AML-193 (cell line): Measurements from ENCODE around the gene HACD2.
A peak's percentile ranks its signal among the peaks of the same experiment; 100 is the strongest.

Source experiments
- DNase-seq, 2 experiments: peaks; one replicate each; lab custom pipeline; 2025; lab: John Stamatoyannopoulos, UW

HACD2 gene

GRCh38 chr3:123481722-123482457, 103.0 kb downstream of the HACD2 start:
- DNase-seq = no peak

DNA sequence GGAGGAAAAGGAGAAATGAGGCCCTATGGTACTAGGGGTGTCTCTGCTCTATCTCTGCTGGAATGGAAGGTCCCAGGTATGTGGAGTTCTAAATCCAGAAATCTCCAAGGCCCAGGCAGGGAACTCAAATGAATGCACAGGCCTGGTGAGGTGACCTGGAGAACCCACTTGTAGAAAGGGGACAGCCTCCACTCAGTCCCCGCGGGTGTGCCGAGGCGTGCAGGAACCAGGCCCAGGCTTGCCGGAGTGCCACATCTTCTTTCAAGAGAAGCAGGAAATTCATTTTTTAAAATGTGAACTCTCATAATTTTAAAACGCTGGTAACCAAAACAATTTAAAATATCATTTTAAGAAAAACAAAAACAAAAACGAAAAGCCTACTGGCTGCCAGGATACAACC, 103.8 kb downstream of the HACD2 start:
- no peak for DNase-seq

- DNase-seq = peak in 1 of 2 experiments; percentile 7
These were observed 104.4 kb downstream of the HACD2 start for GRCh38 chr3:123480428-123480827.

DNA sequence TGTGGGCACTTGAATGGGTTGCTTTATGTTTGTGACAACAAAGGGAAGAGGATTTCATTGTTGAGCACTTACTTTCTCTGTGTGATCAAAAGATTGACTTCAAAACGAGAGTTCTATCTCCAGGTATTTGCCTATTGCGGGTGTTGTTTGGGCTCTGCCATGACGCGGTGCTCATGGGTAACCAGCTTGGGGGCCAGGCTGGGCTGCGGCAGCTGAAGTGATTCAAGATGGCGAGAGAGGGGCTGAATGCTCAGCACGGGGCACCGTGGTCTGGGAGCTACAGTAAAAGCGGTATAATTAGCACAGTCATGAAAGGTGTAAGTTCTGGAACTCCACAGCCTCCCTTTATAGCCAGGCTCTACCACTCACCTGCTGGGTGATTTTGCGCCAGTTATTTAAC, 105.0 kb downstream of the HACD2 start:
- no peak for DNase-seq

GRCh38 chr3:123478314-123478713, 106.5 kb downstream of the HACD2 start:
- no peak for DNase-seq

- DNase-seq = no peak
These were observed 107.7 kb downstream of the HACD2 start for GRCh38 chr3:123476967-123477750.

- no peak for DNase-seq
These were observed 109.1 kb downstream of the HACD2 start for GRCh38 chr3:123475786-123476185.

GRCh38 chr3:123471106-123471505, 113.7 kb downstream of the HACD2 start:
- no peak for DNase-seq

DNA sequence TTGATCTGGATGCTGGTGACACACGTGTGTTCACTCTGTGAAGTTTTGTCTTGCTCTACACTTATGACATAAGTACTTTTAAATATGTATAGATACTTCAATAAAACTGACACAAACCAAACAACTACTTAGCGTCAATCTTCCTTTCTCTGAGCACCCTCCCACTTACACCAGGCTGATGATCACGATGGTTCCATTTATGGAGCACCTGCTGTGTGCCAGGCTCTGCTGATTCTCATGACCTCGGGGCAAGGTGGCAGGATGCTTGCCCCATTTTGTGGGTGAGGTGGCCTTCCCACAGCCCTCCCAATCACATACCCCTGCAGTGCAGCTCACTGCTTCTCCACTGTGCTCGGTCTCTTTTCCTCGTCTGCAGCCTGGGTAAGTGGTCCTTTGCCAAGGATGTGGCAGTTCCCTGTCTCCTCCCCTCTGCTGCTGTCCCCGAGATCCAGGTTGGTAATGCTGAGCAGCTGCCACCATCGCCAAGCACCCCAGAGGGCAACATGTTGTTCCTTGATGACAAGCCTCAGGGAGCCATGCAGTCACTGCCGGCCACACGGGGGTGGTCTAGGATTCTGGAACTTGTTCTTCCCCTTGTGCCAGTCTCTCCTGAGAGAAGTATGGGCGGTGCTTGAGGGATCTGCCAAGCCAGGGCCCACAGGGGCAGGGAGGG, 115.4 kb downstream of the HACD2 start:
- DNase-seq = no peak

GRCh38 chr3:123467046-123467445, 117.8 kb downstream of the HACD2 start:
- DNase-seq = no peak

- DNase-seq = no peak
These were observed 120.6 kb downstream of the HACD2 start for GRCh38 chr3:123464211-123464610.

DNA sequence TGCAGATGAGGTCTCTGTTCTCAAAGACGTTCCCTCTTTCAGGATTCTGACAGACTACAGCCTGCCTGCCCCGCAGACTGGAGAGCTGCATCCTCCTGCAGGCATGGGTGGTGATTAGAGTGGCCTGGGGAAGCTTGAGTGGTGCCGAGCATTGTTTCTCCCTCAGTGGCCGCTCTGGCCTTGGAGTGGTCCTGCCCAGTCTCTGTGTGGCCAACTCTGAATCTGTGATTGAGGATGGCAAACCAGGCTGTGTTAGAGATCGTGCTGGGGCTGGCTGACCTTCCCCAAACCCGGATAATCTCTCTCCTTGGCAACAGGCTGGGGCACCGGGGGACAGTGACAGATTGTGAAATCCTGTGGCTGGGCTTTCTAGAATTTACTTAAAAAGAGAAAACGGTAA, 125.0 kb downstream of the HACD2 start:
- DNase-seq = peak; percentile 59 to 69

- no peak for DNase-seq
These were observed 126.6 kb downstream of the HACD2 start for GRCh38 chr3:123458255-123458654.

DNA sequence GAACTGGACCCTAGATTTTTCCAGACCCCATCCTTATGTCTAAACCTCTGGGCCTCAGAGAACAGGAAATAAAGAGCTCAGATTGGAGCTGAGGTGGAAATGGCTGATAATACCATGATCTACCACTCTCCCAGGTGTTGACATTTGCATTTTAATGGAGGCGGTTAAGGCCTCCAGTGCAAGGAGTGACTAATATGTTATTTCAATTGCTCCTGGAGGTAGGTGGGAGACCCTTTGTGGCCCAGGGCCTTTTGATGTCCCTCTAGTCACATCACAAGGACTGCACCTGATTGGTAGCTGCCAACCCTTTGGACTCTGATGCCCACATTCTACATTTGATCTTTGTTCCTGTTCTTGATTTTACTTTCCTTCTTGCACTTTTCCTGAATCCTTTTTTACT, 127.0 kb downstream of the HACD2 start:
- DNase-seq = no peak

DNA sequence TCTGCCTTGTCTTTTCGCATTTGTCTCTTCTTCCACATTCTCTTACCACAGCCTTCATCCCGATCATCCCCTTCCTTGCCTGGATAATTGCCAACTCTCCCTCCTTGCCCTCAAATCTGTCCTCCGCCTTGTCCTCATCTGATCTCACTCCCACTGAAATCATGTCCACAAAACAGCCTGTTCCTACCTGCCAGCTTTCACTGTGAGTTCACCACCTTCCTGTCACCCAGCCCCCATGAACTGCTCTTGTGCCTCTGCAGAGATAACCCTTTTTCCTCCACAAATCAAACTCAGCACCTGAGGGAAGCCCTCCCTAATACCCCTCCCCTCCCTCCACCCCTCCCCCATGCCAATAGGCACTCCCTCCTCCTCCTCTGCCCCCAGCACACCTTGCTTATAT, 131.2 kb downstream of the HACD2 start:
- DNase-seq = no peak

DNA sequence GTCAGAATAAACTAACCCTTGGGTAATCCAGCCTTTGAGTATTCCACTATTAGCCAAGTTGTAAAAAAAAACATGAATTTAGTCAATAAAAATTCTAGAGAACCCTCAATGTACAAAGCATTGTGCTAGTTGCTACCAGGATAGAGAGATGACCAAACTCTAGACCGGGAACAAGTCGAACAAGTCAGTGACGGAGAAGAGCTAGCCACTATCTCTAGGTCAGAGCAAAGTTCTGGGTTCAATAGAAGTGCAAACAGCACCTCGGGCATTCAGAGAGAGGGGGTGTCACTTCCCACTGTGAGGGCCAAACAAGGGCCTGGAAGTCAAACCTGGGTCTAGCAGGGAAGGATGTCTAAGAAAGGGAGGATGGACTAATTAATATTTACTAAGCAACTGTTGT, 133.7 kb downstream of the HACD2 start:
- no peak for DNase-seq

DNA sequence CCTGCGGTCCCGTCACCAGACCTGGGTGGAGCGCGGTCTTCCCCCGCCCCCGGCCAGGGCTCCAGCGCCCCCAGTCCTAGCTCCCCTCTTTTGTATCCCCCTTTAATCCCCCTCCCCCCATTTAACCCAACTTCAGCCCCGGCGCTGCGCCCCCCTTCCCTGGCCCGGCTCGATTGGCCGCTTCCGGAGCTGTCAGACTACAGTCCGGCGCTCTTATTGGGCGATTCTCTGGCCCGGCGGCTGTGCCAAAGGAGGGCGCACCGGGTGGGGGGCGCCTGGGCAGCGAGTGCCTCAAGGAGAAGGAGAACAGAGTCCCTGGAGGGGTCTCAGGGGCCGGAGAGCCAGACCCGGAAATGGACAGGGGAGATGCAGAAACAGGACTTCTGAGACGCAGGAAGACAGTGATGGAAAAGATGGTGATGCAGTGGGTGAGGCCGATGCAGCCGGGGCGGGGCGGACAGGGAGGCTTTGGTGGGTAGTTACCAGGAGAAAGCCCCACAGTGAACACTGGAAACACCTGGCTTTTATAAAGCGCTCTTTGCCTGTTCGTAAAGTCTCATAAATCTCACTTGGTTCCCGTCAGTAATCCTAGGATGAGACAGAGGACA, 134.8 kb downstream of the HACD2 start:
- no peak for DNase-seq

DNA sequence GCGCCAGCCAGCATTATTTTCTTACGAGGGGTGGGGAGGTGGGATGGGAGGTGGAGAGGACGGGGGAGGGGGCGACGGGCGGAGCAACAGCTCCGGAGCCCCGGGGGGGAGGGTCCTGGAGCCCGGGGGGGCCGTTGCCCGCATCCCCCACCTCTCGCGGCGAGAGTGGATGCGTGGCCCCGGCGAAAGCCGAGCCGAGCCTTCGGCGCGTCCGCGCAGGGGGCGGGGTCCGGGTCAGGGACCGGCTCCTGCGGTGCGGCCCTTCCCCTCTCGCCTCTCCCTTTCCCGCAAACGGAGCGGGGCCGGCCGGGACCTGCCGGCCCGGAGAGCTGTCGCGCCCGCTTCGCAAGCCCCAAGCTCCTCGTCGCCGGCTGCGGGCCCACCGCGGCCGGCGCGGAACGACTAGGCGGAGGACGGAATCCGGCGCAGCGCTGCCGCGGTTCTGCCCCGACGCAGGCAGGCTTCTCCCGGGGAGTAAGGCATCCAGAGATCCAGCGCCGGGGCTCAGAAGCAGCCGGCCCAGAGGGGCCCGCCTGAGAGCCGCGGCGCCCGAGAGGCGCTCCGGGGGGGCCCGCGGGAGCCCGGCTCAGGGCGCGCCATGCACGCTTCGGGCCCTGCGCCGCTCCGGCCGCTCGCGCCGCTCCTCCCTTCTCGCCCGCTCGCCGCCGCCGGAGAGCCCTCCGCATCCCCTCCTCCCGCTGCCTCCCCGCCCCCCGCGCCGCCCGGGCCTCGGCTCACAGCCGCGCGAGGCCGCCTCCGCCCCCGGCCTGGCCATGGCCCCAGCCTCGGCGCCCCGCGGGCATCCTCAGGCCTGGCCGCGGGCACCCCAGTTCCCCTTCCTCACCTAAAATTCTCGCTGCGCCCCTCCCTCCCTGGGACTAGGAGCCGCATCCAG, 135.5 kb downstream of the HACD2 start:
- DNase-seq = no peak

DNA sequence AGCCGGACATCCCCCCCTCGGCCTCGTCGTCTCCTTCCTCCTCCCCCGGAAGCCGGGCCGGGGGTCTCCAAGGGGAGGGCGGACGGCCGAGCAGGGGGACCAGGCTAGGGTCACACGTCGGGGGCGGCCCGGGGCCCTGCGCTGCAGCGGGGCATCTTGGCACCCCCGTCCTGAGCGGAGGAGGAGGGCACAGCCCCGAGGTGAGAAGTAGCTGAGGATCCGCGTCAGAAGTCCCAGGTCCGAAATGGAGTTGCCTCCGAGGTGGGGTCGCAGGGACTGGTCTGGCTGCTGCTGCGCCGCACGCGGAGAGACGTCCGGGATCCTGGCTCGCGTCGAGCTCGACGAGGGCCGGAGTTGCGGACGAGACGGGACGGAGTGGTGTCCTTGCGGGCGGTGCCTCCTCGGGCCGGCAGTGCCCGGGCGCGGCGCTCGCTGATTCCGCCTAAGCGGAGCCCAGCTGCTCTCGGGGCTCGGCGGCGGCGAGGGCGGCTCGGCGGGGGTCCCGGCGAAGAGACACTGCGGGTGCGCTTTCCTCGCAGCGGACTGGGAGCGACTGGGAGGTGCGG, 136.2 kb downstream of the HACD2 start, which contains the start of gene ADCY5:
ADCY5 (minus strand) TSS at position 555 of the 566 bp plus-strand sequence; CDS start at position 10, 545 bp downstream.
- DNase-seq = no peak

DNA sequence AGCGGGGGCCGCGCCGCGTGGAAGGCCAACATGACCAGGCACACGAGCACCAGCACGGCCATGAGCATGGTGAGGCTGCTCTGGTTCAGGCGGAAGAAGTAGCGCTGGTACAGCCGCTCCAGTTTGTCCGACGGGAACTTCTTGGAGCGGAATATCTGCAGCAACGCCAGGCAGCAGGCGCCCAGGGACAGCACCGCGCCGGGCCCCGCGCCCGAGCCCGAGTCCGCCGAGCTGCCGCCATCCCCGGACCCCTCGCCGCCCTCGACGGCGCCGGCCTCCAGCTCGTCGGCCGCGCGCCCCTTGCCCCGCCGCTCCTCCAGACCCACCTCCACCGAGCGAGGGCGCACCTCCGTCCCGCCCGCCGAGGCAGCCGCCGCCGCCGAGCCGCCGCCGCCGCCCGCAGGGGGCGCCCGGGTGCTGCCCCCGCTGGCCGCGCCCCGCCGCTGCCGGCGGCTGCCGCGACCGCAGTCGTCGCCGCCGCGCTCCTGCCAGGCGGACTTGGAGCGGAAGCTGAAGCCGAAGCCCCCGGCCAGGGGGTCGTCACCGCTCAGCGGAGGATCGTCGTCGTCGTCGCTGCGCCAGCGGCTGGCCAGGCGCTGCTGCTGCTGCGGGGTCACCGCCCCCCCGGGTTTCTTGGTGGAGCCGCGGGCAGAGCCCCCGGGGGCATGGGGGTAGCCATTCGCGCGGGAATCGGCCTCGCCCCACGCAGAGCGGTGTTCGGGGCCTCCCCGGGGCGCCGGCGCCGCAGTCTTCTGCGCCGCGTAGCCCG, 136.9 kb downstream of the HACD2 start:
- DNase-seq = no peak
